HepG2 (cell line): Measurements from ENCODE around the gene STK24. TPM values are rescaled to one million over a fixed set of nuclear protein-coding genes. Genes with fewer than 3 reads are reported as not detected.

Experiments
- PHF20 ChIP-seq: sonication (generic); formaldehyde crosslinking; IDR thresholded peaks from 2 replicates; pipeline ENCODE4 v1.5.0; 2020; ENCODE audit warnings: mild to moderate bottlenecking, missing genetic modification reagents
- SALL1 ChIP-seq: sonication (generic); formaldehyde crosslinking; IDR thresholded peaks from 2 replicates; pipeline ENCODE4 v1.8.0; 2022; ENCODE audit warnings: mild to moderate bottlenecking, missing genetic modification reagents
- ZNF253 ChIP-seq: sonication (generic); formaldehyde crosslinking; IDR thresholded peaks from 2 replicates; pipeline ENCODE4 v1.8.0; 2022; ENCODE audit warnings: mild to moderate bottlenecking, missing genetic modification reagents, borderline replicate concordance
- ZNF256 ChIP-seq: sonication (generic); formaldehyde crosslinking; conservative IDR thresholded peaks from 2 replicates; pipeline ENCODE4 v1.4.0; 2020; ENCODE audit warnings: missing genetic modification reagents
- ZNF33B ChIP-seq: sonication (generic); formaldehyde crosslinking; IDR thresholded peaks from 2 replicates; pipeline ENCODE4 v1.5.1; 2020; ENCODE audit warnings: mild to moderate bottlenecking, missing genetic modification reagents
- polyA plus RNA-seq, 8 experiments: library from polyadenylated mRNA; depleted of rRNA in 3 of 8; stranded (reverse) in 7 of 8; unstranded in 1 of 8; fragments of >200 nt; fragmentation: Illumina TruSeq in 4 of 8; extraction: Trizol in 4 of 8; gene quantifications; 2 replicates each; pipeline versions ENCODE4 v1.2.1 to v1.2.3, GENCODE V29; 2011 to 2016; ENCODE audit warnings: low read depth in 4 of 8, missing spikeins in 1 of 8, mixed read lengths in 1 of 8; ENCODE audit not compliant: insufficient read depth in 1 of 8
- total RNA-seq, 5 experiments: library from RNA; depleted of rRNA; stranded (reverse); fragments of >200 nt; fragmentation: Illumina TruSeq; extraction: Trizol; gene quantifications; 2 replicates each; pipeline ENCODE4 v1.2.3, GENCODE V29; 2016; ENCODE audit warnings: low read depth in 1 of 5
- TF ChIP-seq, protein P1 (sequence below): sonication (generic); formaldehyde crosslinking; IDR thresholded peaks from 2 replicates; pipeline ENCODE4 v1.5.1; 2020; ENCODE audit warnings: mild to moderate bottlenecking, missing genetic modification reagents, moderate library complexity
- TF ChIP-seq, protein P2 (sequence below): sonication (generic); formaldehyde crosslinking; IDR thresholded peaks from 2 replicates; pipeline ENCODE4 v1.5.0; 2020; ENCODE audit warnings: mild to moderate bottlenecking, missing genetic modification reagents, borderline replicate concordance
- TF ChIP-seq, protein P3 (sequence below): sonication (generic); formaldehyde crosslinking; IDR thresholded peaks from 2 replicates; pipeline ENCODE4 v1.5.0; 2020; ENCODE audit warnings: mild to moderate bottlenecking, missing genetic modification reagents, moderate library complexity
- TF ChIP-seq, protein P4 (sequence below): sonication (generic); formaldehyde crosslinking; IDR thresholded peaks from 2 replicates; pipeline ENCODE4 v1.4.0; 2020; ENCODE audit warnings: missing genetic modification reagents

STK24 gene
- total and polyA plus RNA-seq, 2 of the 13 experiments (the other 11 are each of a cell fraction or from before 2014, with no cell fraction given) = 51.3 to 73.0 TPM

DNA sequence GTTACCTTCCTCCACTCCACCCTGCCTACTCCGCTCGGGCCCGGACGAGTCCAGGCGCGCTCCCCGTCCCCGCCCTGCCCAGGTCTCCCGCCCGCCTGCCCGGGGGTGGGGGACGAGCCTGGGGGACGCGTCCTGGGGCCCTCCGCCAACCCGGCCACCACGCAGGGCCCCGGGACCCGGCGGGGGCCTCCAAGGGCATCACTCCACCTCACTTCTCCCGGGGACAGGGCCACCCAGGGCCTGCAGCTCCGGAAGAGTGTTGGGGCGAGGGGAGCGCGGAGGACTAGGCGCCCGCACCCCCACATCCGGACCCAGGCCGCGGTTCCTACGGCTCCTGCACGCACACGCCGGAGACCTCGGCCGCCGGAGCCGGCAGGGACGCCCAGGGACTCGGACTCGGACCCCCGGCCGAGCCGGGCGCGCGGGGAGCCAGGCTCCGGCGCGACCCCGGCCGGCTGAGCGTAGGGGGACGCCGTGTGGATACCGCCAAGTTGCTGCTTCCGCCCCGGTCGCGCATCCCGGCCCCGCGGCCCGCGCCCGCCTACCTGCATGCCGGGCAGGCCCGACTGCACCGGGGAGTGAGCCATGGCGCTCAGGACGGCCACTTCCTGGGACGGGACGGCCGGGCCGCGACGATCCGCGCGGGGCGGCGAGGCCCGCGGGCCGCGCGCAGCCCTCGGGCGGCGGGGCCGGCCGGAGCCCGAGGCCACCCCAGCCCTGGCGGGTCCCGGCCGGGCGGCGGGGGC is 534 bp downstream of the STK24 start (continued):
- TF ChIP-seq, protein P1, sequence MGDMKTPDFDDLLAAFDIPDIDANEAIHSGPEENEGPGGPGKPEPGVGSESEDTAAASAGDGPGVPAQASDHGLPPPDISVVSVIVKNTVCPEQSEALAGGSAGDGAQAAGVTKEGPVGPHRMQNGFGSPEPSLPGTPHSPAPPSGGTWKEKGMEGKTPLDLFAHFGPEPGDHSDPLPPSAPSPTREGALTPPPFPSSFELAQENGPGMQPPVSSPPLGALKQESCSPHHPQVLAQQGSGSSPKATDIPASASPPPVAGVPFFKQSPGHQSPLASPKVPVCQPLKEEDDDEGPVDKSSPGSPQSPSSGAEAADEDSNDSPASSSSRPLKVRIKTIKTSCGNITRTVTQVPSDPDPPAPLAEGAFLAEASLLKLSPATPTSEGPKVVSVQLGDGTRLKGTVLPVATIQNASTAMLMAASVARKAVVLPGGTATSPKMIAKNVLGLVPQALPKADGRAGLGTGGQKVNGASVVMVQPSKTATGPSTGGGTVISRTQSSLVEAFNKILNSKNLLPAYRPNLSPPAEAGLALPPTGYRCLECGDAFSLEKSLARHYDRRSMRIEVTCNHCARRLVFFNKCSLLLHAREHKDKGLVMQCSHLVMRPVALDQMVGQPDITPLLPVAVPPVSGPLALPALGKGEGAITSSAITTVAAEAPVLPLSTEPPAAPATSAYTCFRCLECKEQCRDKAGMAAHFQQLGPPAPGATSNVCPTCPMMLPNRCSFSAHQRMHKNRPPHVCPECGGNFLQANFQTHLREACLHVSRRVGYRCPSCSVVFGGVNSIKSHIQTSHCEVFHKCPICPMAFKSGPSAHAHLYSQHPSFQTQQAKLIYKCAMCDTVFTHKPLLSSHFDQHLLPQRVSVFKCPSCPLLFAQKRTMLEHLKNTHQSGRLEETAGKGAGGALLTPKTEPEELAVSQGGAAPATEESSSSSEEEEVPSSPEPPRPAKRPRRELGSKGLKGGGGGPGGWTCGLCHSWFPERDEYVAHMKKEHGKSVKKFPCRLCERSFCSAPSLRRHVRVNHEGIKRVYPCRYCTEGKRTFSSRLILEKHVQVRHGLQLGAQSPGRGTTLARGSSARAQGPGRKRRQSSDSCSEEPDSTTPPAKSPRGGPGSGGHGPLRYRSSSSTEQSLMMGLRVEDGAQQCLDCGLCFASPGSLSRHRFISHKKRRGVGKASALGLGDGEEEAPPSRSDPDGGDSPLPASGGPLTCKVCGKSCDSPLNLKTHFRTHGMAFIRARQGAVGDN (CRISPR knock-in tag) = peak; percentile 58
- TF ChIP-seq, protein P2, sequence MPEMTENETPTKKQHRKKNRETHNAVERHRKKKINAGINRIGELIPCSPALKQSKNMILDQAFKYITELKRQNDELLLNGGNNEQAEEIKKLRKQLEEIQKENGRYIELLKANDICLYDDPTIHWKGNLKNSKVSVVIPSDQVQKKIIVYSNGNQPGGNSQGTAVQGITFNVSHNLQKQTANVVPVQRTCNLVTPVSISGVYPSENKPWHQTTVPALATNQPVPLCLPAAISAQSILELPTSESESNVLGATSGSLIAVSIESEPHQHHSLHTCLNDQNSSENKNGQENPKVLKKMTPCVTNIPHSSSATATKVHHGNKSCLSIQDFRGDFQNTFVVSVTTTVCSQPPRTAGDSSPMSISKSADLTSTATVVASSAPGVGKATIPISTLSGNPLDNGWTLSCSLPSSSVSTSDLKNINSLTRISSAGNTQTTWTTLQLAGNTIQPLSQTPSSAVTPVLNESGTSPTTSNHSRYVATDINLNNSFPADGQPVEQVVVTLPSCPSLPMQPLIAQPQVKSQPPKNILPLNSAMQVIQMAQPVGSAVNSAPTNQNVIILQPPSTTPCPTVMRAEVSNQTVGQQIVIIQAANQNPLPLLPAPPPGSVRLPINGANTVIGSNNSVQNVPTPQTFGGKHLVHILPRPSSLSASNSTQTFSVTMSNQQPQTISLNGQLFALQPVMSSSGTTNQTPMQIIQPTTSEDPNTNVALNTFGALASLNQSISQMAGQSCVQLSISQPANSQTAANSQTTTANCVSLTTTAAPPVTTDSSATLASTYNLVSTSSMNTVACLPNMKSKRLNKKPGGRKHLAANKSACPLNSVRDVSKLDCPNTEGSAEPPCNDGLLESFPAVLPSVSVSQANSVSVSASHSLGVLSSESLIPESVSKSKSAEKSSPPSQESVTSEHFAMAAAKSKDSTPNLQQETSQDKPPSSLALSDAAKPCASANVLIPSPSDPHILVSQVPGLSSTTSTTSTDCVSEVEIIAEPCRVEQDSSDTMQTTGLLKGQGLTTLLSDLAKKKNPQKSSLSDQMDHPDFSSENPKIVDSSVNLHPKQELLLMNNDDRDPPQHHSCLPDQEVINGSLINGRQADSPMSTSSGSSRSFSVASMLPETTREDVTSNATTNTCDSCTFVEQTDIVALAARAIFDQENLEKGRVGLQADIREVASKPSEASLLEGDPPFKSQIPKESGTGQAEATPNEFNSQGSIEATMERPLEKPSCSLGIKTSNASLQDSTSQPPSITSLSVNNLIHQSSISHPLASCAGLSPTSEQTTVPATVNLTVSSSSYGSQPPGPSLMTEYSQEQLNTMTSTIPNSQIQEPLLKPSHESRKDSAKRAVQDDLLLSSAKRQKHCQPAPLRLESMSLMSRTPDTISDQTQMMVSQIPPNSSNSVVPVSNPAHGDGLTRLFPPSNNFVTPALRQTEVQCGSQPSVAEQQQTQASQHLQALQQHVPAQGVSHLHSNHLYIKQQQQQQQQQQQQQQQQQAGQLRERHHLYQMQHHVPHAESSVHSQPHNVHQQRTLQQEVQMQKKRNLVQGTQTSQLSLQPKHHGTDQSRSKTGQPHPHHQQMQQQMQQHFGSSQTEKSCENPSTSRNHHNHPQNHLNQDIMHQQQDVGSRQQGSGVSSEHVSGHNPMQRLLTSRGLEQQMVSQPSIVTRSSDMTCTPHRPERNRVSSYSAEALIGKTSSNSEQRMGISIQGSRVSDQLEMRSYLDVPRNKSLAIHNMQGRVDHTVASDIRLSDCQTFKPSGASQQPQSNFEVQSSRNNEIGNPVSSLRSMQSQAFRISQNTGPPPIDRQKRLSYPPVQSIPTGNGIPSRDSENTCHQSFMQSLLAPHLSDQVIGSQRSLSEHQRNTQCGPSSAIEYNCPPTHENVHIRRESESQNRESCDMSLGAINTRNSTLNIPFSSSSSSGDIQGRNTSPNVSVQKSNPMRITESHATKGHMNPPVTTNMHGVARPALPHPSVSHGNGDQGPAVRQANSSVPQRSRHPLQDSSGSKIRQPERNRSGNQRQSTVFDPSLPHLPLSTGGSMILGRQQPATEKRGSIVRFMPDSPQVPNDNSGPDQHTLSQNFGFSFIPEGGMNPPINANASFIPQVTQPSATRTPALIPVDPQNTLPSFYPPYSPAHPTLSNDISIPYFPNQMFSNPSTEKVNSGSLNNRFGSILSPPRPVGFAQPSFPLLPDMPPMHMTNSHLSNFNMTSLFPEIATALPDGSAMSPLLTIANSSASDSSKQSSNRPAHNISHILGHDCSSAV = no peak
- TF ChIP-seq ZNF33B (no peak), PHF20 (no peak), SALL1 (0 out of 2 replicates have a peak, but pooled peaks have one; percentile 18), ZNF253 (CRISPR knock-in tag) (no peak), ZNF256 (no peak)
- TF ChIP-seq, protein P3, sequence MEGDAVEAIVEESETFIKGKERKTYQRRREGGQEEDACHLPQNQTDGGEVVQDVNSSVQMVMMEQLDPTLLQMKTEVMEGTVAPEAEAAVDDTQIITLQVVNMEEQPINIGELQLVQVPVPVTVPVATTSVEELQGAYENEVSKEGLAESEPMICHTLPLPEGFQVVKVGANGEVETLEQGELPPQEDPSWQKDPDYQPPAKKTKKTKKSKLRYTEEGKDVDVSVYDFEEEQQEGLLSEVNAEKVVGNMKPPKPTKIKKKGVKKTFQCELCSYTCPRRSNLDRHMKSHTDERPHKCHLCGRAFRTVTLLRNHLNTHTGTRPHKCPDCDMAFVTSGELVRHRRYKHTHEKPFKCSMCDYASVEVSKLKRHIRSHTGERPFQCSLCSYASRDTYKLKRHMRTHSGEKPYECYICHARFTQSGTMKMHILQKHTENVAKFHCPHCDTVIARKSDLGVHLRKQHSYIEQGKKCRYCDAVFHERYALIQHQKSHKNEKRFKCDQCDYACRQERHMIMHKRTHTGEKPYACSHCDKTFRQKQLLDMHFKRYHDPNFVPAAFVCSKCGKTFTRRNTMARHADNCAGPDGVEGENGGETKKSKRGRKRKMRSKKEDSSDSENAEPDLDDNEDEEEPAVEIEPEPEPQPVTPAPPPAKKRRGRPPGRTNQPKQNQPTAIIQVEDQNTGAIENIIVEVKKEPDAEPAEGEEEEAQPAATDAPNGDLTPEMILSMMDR (CRISPR knock-in tag) = 0 out of 2 replicates have a peak, but pooled peaks have one; percentile 3
- TF ChIP-seq, protein P4, sequence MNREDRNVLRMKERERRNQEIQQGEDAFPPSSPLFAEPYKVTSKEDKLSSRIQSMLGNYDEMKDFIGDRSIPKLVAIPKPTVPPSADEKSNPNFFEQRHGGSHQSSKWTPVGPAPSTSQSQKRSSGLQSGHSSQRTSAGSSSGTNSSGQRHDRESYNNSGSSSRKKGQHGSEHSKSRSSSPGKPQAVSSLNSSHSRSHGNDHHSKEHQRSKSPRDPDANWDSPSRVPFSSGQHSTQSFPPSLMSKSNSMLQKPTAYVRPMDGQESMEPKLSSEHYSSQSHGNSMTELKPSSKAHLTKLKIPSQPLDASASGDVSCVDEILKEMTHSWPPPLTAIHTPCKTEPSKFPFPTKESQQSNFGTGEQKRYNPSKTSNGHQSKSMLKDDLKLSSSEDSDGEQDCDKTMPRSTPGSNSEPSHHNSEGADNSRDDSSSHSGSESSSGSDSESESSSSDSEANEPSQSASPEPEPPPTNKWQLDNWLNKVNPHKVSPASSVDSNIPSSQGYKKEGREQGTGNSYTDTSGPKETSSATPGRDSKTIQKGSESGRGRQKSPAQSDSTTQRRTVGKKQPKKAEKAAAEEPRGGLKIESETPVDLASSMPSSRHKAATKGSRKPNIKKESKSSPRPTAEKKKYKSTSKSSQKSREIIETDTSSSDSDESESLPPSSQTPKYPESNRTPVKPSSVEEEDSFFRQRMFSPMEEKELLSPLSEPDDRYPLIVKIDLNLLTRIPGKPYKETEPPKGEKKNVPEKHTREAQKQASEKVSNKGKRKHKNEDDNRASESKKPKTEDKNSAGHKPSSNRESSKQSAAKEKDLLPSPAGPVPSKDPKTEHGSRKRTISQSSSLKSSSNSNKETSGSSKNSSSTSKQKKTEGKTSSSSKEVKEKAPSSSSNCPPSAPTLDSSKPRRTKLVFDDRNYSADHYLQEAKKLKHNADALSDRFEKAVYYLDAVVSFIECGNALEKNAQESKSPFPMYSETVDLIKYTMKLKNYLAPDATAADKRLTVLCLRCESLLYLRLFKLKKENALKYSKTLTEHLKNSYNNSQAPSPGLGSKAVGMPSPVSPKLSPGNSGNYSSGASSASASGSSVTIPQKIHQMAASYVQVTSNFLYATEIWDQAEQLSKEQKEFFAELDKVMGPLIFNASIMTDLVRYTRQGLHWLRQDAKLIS (CRISPR knock-in tag) = no peak
